ENCODE measurements around the gene GAPVD1.
A peak's percentile ranks its signal among the peaks of the same experiment; 100 is the strongest.

The GAPVD1 gene

DNA sequence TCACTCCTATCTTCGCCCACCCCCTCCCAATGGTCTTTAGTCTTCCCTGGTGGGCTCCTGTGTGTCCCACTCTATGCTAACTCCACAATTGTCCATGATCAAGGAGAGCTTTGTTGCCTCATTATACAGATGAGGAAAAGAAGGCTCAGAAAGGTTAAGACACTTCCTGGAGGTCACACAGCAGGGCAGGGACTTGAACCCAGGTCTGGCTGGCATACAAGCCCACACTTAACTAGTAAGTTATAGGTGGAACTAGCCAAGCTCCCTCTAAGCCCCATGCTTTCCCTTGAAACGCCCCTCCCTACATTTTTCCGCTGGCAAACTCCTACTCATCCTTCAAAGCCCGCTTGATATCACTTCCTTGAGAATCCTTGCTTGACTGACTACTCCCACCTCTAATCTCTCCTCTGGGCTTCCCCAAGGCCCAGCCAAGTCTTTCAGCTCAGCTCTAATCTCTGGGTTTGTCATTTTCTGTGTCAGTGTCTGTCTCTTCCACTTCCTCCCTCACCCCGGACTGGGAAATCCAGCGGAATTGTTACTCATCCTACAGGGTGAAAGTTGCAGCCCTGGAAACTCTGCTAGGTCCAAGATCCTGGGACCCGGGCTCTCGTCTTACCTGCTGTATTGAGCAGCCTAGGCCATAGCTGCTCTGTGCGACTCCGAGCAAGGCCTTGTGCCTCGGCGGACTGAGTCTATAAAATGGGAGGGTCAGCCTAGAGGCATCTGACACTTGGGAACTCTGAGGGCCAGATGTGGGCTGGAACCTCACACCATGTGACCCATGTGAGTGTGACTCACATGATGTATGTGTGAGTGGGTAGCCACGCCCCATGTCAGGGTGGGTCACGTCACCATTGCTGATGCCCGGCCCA is 144.5 kb downstream of the GAPVD1 start:
- no peak for DNase-seq

DNA sequence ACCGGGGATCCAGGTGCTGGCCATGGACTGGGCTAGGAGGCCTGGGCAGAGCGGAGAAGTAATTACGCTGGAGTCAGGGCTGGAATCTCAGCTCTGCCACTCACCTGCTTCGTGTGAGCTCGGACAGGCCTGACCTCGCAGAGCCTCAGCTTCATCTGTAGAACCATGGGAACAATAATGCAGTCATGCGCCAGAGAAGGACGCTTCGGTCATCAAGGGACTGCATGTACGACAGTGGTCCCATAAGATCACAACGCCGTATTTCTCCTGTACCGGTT is 145.1 kb downstream of the GAPVD1 start:
- no peak for DNase-seq

- no peak for DNase-seq
Observed at GRCh38 chr9:125407432-125407973, 145.9 kb downstream of the GAPVD1 start.

DNA sequence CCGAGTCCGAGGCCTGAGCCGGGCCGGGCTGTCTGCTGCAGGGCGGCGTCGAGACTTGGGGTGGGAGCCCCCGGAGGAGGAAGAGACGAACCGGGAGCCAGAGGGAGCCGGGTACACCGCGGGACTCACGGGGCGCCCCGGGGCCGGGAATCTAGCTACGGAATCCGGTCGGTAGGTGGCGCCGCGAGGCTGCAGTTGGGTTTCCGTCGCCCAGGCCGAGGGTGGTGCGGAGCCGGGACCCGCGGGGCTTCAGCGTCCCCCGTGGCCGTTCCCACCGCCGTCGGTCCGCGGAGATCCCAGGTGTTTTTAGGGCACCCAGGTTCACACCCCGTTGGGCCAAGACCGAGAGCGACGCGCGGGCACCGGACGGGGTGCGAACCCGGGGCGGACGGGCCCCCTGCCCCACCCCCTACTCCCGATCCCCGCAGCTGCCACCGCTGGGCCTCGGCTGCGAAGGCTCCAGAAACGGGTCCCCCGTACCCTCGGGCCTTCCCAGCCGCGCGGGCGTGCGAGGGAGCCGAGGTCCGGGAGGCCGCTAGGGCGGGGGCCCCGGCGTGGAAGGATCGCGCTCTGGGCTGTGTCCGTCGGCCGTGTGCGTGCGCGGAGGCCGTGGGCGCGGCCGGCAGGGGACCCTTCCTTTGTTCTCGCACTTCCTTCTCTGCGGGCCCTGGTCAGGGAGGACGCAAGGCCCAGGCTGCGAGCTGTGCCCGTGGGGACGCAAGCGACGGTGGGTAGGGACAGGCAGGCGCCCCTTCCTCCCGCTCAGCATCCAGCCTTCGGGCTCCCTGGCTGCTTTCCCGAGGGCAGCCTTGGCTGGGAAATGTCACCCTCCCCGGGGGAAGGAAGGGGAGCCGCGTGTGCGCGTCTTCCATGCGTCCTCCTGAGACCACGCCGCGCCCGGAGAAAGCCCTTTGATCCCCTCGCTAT is 146.6 kb downstream of the GAPVD1 start:
- DNase-seq, result peak in 50 of 58 donors; percentile 6 to 79 (median 28)

- no peak for DNase-seq
Observed at GRCh38 chr9:125409217-125409636, 147.6 kb downstream of the GAPVD1 start.

GRCh38 chr9:125409637-125410521 is 148.3 kb downstream of the GAPVD1 start:
- DNase-seq, result peak in 5 of 58 donors; percentile 5 to 38 (median 9)

DNA sequence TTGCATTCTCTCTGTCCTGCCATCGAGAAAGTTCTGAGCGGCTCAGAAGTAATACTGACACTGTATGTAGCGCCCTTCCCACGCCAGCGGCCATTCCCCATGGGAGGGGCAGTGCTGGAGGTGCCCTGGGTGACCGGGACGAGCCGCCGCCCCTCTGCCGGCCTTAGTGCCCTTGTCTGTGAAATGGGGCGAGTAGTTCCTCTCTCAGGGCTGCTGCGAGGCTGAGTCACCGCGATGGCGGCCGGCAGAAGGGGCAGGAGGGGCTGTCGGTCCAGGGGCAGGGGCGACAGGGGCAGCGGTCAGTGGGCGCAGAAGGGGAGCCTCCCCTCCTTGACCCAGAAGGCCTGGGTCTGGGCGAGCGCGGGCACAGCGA is 148.9 kb downstream of the GAPVD1 start:
- DNase-seq, result no peak

GRCh38 chr9:125411171-125411756 is 149.6 kb downstream of the GAPVD1 start:
- DNase-seq, result no peak

DNA sequence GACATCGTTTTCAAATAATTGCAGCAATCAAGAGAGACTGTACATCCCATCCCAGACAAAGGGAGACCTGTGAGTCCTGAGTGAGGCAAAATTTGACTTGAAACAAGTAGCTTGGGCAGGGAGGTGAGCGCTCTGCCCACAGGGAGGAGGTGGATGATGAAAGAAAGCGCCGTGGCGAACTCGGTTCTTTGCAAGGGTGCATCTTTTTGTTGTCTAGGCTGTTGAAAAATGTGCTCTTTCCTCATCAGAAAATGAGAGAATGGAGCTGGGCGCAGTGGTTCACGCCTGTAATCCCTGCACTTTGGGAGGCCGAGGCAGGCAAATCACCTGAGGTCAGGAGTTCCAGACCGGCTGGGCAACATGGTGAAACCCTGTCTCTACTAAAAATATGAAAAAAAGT is 150.5 kb downstream of the GAPVD1 start:
- DNase-seq, result no peak

GRCh38 chr9:125413579-125413978 is 152.0 kb downstream of the GAPVD1 start:
- no peak for DNase-seq

GRCh38 chr9:125415583-125416460 is 154.2 kb downstream of the GAPVD1 start:
- DNase-seq, result no peak

DNA sequence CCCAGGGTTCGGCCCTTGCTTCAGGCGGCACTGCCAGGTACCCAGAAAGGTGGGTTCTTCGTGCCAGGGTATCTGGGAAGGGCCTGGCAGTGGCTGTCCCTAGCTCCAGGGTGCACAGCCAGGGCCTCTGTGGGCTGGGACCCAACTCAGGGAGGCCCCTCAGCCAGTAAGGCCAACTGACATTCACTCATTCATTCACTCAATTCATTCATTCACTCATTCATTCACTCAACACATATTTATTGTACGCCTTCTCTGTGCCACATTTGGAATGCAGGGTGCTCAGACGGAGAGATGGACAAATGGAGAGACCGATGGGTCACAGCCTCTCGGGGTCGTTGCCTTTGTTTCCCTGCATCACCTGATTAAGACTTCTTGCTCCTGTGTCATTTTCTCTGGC is 154.9 kb downstream of the GAPVD1 start:
- no peak for DNase-seq

Measured in anterior cingulate cortex (tissue), 58 donors.